ENCODE results near the gene SLC13A2.
"Not testable (repeated sequence)": the region's sequence is repeated elsewhere in the genome, so short reads cannot be mapped to it uniquely, and the experiment has no call there.

The SLC13A2 gene

DNA sequence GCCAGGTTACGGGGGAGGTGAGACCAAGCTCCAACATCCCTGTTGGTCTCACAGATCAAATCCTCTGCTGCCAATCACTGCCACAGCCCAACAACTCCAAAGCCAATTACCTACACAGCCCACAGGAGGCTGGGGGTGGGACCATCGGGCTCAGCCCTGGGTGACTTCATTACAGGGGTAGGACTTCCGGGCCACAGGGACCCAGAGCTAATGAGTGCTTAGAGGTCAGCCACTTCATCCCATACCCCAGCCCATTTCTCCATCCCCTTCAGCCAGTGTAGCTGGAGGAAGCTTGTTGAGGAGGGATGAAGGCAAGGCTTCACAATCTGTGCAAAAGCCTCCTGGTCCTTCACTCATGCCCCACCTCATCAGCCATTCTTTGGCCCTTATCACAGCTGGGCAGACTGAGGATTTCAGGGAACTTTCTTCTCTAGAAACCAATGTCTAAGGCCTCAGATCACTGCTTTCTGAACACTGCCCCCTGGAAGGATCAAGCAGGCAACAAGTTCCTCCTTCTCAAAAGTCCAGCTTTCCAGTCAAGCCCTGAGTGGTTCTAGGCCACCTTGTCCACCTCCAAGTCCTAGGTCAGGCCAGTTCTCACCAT lies 38.5 kb downstream of the SLC13A2 start:
- no peak overlapping the region for H3K27ac ChIP-seq (ENCODE audit: low read length)
- H3K36me3 ChIP-seq (ENCODE audit: insufficient read depth, low read depth, low read length), result no peaks in the 10 kb centered on the region
- no peak overlapping the region for H3K9ac ChIP-seq (ENCODE audit: low read depth, low read length)
- peaks cover 7% of the 10 kb centered on the region for H3K27me3 ChIP-seq (ENCODE audit: insufficient read depth, low read length)
- H3K4me1 ChIP-seq (ENCODE audit: insufficient read depth, low read length), result 0 out of 2 replicates have a peak, but pooled peaks cover 3% of the 10 kb centered on the region
- no peaks in the 10 kb centered on the region for H3K9me3 ChIP-seq (ENCODE audit: insufficient read depth, low read depth, low read length)
- H3K4me3 ChIP-seq (ENCODE audit: low read length), result no peak overlapping the region

DNA sequence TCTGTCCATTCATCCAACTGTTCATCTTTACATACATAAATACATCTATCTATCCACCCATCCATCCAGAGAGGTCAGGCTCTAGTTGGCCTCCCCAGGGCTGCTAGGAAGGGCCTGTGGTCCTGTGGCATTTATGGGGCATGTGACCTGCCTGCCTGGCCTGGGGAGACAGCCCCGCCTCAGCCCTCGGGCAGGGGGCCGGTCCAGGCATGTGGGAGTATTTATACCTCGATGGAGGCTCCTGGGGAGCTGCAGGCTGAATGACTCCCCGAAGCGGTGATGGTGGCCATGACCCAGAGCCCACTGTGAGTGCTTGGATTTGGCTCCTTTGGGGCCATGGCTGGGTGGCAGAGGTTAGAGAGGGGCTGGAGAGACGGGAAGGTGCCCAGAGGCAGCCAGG lies 40.0 kb downstream of the SLC13A2 start:
- no peaks in the 10 kb centered on the region for H3K4me1 ChIP-seq (ENCODE audit: insufficient read depth, low read length)
- H3K9ac ChIP-seq (ENCODE audit: low read depth, low read length), result no peak overlapping the region
- H3K36me3 ChIP-seq (ENCODE audit: insufficient read depth, low read depth, low read length), result no peaks in the 10 kb centered on the region
- H3K27ac ChIP-seq (ENCODE audit: low read length), result no peak overlapping the region
- no peaks in the 10 kb centered on the region for H3K9me3 ChIP-seq (ENCODE audit: insufficient read depth, low read depth, low read length)
- peaks cover 2% of the 10 kb centered on the region; the same call in 1 of the 2 replicates for H3K27me3 ChIP-seq (ENCODE audit: insufficient read depth, low read length)
- H3K4me3 ChIP-seq (ENCODE audit: low read length), result no peak overlapping the region

DNA sequence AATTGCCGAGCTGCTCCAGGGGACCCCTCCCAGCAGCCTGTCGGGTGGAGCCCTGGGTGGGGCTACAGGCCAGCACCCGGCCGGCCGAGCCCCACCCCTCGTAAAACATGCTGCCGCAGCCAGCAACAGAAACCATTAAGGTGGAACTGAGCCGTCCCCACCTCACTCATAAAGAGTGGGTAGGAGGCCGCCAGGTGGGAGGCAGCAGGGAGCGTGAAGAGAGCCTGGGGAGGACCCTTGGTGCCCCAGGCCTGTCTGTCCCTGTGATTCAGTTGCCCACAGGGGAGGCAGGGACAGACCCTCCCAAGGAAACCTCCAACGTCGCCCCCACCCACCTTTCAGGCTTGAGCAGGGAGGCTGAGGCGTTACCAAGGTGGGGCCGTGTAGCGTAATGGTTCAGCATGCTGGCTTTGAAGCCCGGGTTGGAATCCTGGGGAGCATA lies 41.1 kb downstream of the SLC13A2 start:
- no peaks in the 10 kb centered on the region for H3K27me3 ChIP-seq (ENCODE audit: insufficient read depth, low read length)

DNA sequence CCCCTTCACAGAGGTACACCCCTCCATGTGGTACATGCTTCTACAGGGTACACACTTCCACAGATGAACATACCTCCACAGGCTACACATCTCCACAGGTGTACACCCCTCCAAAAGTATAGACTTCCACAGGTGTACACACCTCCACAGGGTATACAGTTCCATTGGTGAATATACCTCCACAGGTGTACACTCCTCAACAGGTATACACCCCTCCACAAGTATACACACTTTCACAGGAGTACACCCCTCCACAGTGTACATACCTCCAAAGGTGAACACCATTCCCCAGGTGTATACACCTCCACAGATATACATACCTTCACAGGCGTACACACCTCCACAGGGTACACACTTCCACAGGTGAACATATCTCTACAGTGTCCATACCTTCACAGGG lies 42.1 kb downstream of the SLC13A2 start:
- Histone ChIP-seq H3K4me3 (ENCODE audit: low read length) (no peak overlapping the region), H3K27ac (ENCODE audit: low read length) (no peak overlapping the region), H3K9ac (ENCODE audit: low read depth, low read length) (no peak overlapping the region), H3K36me3 (ENCODE audit: insufficient read depth, low read depth, low read length) (no peaks in the 10 kb centered on the region), H3K27me3 (ENCODE audit: insufficient read depth, low read length) (no peaks in the 10 kb centered on the region), H3K9me3 (ENCODE audit: insufficient read depth, low read depth, low read length) (no peaks in the 10 kb centered on the region), H3K4me1 (ENCODE audit: insufficient read depth, low read length) (no peaks in the 10 kb centered on the region)

More for the DNA sequence above, 41.1 kb downstream of the SLC13A2 start:
- no peaks in the 10 kb centered on the region for H3K9me3 ChIP-seq (ENCODE audit: insufficient read depth, low read depth, low read length)
- H3K4me1 ChIP-seq (ENCODE audit: insufficient read depth, low read length), result no peaks in the 10 kb centered on the region
- no peak overlapping the region for H3K4me3 ChIP-seq (ENCODE audit: low read length)
- no peak overlapping the region for H3K27ac ChIP-seq (ENCODE audit: low read length)
- H3K9ac ChIP-seq (ENCODE audit: low read depth, low read length), result no peak overlapping the region
- H3K36me3 ChIP-seq (ENCODE audit: insufficient read depth, low read depth, low read length), result no peaks in the 10 kb centered on the region

DNA sequence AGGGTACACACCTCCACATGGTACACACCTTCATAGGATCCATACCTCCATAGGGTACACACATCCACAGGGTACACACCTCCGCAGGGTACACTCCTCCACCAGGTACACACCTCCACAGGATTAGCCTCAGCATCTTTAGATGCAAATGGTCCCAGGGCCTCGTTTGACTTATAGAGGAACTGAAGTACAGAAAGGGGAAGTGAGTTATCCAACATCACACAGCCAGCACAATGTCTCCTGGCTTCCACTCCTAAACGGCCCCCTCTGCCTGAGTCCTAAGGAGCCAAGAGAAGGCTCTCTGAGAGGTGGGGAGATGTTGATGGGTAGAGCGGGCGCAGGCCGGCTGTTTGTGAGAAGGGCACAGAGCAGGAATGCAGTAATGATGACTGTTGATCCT lies 44.7 kb downstream of the SLC13A2 start:
- Histone ChIP-seq H3K27me3 (ENCODE audit: insufficient read depth, low read length) (0 out of 2 replicates have a peak, but pooled peaks cover 4% of the 10 kb centered on the region), H3K9ac (ENCODE audit: low read depth, low read length) (no peak overlapping the region), H3K36me3 (ENCODE audit: insufficient read depth, low read depth, low read length) (no peaks in the 10 kb centered on the region), H3K9me3 (ENCODE audit: insufficient read depth, low read depth, low read length) (no peaks in the 10 kb centered on the region), H3K4me1 (ENCODE audit: insufficient read depth, low read length) (no peaks in the 10 kb centered on the region), H3K4me3 (ENCODE audit: low read length) (no peak overlapping the region), H3K27ac (ENCODE audit: low read length) (no peak overlapping the region)

DNA sequence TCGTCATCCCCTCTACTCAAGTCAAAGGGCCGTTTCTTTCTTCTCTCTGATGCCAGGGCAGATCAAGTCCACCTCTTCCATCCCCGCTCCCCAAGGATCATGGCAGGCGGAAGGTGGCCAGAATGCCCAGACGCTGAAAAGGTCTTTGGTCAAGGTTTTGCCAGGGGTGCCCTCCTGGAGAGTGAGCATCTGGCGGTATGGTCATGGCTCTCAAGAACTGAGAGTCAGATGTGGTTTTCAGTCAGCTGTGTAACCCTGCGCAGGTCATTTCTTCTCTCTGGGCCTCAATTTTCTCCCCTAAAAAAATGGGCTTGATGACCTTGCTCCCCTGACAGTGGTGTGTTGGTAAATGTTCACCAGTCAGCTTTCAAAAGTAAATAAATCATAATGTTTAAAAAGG lies 45.1 kb downstream of the SLC13A2 start:
- Histone ChIP-seq H3K4me1 (ENCODE audit: insufficient read depth, low read length) (no peaks in the 10 kb centered on the region), H3K27me3 (ENCODE audit: insufficient read depth, low read length) (0 out of 2 replicates have a peak, but pooled peaks cover 4% of the 10 kb centered on the region), H3K4me3 (ENCODE audit: low read length) (no peak overlapping the region), H3K36me3 (ENCODE audit: insufficient read depth, low read depth, low read length) (no peaks in the 10 kb centered on the region), H3K9ac (ENCODE audit: low read depth, low read length) (no peak overlapping the region), H3K9me3 (ENCODE audit: insufficient read depth, low read depth, low read length) (no peaks in the 10 kb centered on the region), H3K27ac (ENCODE audit: low read length) (no peak overlapping the region)

DNA sequence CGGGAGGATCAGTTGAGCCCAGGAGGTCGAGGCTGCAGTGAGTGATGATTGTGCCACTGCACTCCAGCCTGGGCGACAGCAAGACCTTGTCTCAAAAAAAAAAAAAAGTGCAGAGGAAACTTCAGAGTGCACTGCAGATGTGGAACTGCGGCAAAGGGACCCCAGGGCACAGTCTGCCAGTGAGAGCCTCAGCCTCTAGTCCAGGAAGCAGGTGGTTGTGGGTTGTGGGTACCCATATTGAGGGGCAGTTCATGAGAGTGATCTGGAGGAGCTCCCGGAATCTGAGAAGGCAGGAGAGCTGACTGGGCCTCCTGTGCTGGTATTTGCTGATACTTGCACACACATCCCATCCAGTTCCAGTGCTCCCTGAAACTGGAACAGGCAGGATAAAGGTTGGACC lies 45.8 kb downstream of the SLC13A2 start:
- Histone ChIP-seq H3K4me1 (ENCODE audit: insufficient read depth, low read length) (no peaks in the 10 kb centered on the region), H3K27me3 (ENCODE audit: insufficient read depth, low read length) (0 out of 2 replicates have a peak, but pooled peaks cover 4% of the 10 kb centered on the region), H3K36me3 (ENCODE audit: insufficient read depth, low read depth, low read length) (no peaks in the 10 kb centered on the region), H3K9ac (ENCODE audit: low read depth, low read length) (no peak overlapping the region), H3K27ac (ENCODE audit: low read length) (no peak overlapping the region), H3K9me3 (ENCODE audit: insufficient read depth, low read depth, low read length) (no peaks in the 10 kb centered on the region), H3K4me3 (ENCODE audit: low read length) (no peak overlapping the region)

DNA sequence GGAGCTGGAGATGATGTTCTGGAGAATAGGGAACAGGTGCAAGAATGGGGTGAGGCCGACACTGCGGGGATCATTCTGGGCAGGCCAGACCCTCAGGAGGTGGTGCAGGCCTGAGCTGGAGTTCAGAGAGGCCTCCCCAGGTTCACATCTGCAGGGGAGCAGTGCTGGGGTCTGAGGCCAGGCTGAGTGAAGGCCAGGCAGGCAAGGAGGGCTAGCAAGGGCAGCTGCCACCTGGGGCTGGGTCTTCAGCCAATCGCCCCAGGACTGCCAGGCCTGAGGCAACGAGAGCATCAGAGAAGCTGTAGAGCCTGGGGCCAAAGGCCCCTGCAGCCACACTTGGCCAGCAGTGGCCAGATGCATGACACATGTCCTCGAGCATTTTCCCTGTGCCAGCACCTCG lies 47.2 kb downstream of the SLC13A2 start:
- H3K27me3 ChIP-seq (ENCODE audit: insufficient read depth, low read length), result 0 out of 2 replicates have a peak, but pooled peaks cover 4% of the 10 kb centered on the region
- H3K9me3 ChIP-seq (ENCODE audit: insufficient read depth, low read depth, low read length), result no peaks in the 10 kb centered on the region
- no peak overlapping the region for H3K4me3 ChIP-seq (ENCODE audit: low read length)
- H3K36me3 ChIP-seq (ENCODE audit: insufficient read depth, low read depth, low read length), result no peaks in the 10 kb centered on the region
- no peak overlapping the region for H3K9ac ChIP-seq (ENCODE audit: low read depth, low read length)
- H3K4me1 ChIP-seq (ENCODE audit: insufficient read depth, low read length), result no peaks in the 10 kb centered on the region
- H3K27ac ChIP-seq (ENCODE audit: low read length), result no peak overlapping the region

DNA sequence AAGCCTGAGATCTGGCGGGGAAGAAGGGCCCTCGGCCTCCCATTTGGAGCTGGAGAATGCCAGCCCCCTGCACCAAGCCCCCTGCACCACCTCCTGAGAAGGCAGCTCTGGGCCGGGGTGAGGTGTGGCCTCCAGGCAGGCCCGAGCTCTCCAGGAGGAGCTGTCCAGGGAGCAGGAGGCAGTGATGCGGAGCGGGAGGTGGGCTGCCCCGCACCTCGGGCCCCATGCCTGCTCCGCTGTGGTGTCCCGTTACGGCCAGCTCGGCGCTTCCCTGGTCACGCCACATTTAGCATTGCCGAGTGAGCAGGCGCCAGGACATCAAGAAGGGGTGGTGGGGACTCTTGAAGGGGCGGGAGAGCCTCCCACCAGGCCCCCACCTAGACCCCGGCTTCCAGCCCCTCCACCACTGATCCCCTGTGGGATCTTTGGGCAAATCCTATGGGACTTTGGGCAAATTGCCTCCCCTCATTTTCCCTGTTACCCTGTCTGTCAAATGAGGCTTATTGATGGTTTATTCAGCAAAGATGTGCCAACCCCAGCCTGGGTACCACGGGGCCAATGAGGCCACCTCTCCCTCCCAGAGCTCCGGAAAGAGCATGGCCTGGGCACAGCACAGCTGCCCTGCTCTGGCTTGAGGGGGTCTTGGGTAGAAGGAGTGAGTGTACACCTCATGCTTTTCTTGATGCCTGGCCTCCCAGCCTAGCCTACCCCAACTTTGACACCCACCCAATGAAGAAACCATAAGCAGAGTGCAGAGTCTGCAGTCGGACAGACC lies 48.1 kb downstream of the SLC13A2 start:
- H3K9ac ChIP-seq (ENCODE audit: low read depth, low read length), result no peak overlapping the region
- no peak overlapping the region for H3K27ac ChIP-seq (ENCODE audit: low read length)

DNA sequence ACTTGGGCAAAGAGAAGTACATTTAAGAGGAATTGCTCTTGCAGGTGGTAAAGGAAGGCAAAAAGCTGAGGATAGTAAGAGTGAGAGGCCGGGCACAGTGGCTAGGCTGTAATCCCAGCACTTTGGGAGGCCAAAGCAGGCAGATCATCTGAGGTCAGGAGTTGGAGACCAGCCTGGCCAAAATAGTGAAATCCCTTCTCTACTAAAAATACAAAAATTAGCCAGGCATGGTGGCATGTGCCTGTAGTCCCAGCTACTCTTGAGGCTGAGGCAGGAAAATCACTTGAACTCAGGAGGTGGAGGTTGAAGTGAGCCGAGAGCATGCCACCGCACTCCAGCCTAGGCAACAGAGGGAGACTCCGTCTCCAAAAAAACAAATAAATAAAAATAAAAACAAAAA lies 48.8 kb downstream of the SLC13A2 start:
- not testable (repeated sequence) for H3K36me3 ChIP-seq (ENCODE audit: insufficient read depth, low read depth, low read length); H3K27me3 ChIP-seq (ENCODE audit: insufficient read depth, low read length); H3K9me3 ChIP-seq (ENCODE audit: insufficient read depth, low read depth, low read length); H3K27ac ChIP-seq (ENCODE audit: low read length); H3K9ac ChIP-seq (ENCODE audit: low read depth, low read length); H3K4me1 ChIP-seq (ENCODE audit: insufficient read depth, low read length); H3K4me3 ChIP-seq (ENCODE audit: low read length)

More for the DNA sequence above, 48.1 kb downstream of the SLC13A2 start:
- no peak overlapping the region for H3K4me3 ChIP-seq (ENCODE audit: low read length)
- H3K9me3 ChIP-seq (ENCODE audit: insufficient read depth, low read depth, low read length), result no peaks in the 10 kb centered on the region
- H3K27me3 ChIP-seq (ENCODE audit: insufficient read depth, low read length), result 0 out of 2 replicates have a peak, but pooled peaks cover 4% of the 10 kb centered on the region
- no peaks in the 10 kb centered on the region for H3K36me3 ChIP-seq (ENCODE audit: insufficient read depth, low read depth, low read length)
- no peaks in the 10 kb centered on the region for H3K4me1 ChIP-seq (ENCODE audit: insufficient read depth, low read length)

DNA sequence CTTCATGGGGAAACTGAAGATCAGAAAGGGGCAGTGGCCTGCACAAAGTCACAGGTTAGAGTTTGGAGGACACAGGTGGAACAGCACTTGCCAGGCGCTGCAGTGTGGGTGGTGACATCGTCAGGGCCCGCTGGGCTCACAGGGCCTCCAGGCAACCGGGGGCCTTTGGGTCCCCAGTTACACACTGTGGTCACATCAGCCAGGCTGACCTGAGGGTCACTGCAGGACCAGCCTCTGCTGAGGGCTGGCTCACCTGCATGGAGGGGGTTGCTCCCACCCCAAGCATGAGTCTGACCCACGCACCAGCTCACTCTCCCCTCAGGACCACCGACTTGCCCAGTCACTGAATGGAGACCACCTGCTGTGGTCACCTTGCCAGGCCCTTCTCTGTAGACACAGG lies 49.7 kb downstream of the SLC13A2 start:
- Histone ChIP-seq H3K36me3 (ENCODE audit: insufficient read depth, low read depth, low read length) (no peaks in the 10 kb centered on the region), H3K27ac (ENCODE audit: low read length) (no peak overlapping the region), H3K4me3 (ENCODE audit: low read length) (no peak overlapping the region), H3K9ac (ENCODE audit: low read depth, low read length) (no peak overlapping the region), H3K27me3 (ENCODE audit: insufficient read depth, low read length) (0 out of 2 replicates have a peak, but pooled peaks cover 4% of the 10 kb centered on the region), H3K4me1 (ENCODE audit: insufficient read depth, low read length) (no peaks in the 10 kb centered on the region), H3K9me3 (ENCODE audit: insufficient read depth, low read depth, low read length) (no peaks in the 10 kb centered on the region)

DNA sequence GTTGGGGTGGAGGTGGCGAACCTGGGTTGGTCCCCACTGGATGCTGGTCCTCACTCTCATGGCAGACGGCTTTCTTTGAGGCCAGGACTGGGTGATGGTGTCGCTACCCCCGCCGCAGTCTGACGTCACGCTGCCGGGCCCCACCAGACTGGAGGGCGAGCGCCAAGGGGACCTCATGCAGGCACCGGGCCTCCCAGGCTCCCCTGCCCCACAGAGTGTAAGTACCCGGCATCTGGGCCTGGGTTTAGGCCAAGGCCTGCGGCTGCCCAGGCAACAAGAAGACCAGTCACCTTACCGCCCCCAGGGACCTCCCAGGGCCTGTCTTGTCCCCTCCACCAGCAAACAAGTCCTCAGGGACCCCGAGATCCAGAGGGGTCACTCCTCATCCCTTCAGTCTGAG lies 50.4 kb downstream of the SLC13A2 start:
- Histone ChIP-seq H3K4me1 (ENCODE audit: insufficient read depth, low read length) (no peaks in the 10 kb centered on the region), H3K36me3 (ENCODE audit: insufficient read depth, low read depth, low read length) (no peaks in the 10 kb centered on the region), H3K9me3 (ENCODE audit: insufficient read depth, low read depth, low read length) (no peaks in the 10 kb centered on the region), H3K9ac (ENCODE audit: low read depth, low read length) (no peak overlapping the region), H3K27ac (ENCODE audit: low read length) (no peak overlapping the region), H3K4me3 (ENCODE audit: low read length) (no peak overlapping the region), H3K27me3 (ENCODE audit: insufficient read depth, low read length) (0 out of 2 replicates have a peak, but pooled peaks cover 4% of the 10 kb centered on the region)
